HepG2 (cell line): Measurements from ENCODE around the gene POC1B. TPM values are rescaled to one million over a fixed set of nuclear protein-coding genes. Genes with fewer than 3 reads are reported as not detected.

Experiments
- CHCHD3 ChIP-seq: sonication (generic); formaldehyde crosslinking; IDR thresholded peaks from 2 replicates; pipeline ENCODE4 v1.8.0; 2022; ENCODE audit warnings: mild to moderate bottlenecking, missing genetic modification reagents, moderate library complexity
- ELF1 ChIP-seq: sonication (generic); formaldehyde crosslinking; IDR thresholded peaks from 2 replicates; pipeline ENCODE4 v1.4.0; 2020; ENCODE audit warnings: missing genetic modification reagents
- HDAC2 ChIP-seq: sonication (generic); formaldehyde crosslinking; IDR thresholded peaks from 2 replicates; pipeline ENCODE4 v1.4.0; 2020; ENCODE audit warnings: missing genetic modification reagents
- MAFG ChIP-seq: sonication (generic); formaldehyde crosslinking; IDR thresholded peaks from 2 replicates; pipeline ENCODE4 v1.5.1; 2020; ENCODE audit warnings: mild to moderate bottlenecking, missing genetic modification reagents
- MAZ ChIP-seq, 2 experiments: sonication (generic) in 1 of 2; formaldehyde crosslinking in 1 of 2; IDR thresholded peaks; 2 replicates each; pipeline versions ENCODE4 v1.5.0 to v1.6.1; 2012 to 2020; ENCODE audit warnings: low read depth in 2 of 2, mild to moderate bottlenecking in 2 of 2, borderline replicate concordance in 1 of 2, improper control_type of control experiment in 1 of 2, low read length in 1 of 2, missing genetic modification reagents in 1 of 2, moderate library complexity in 1 of 2
- MTA3 ChIP-seq: sonication (generic); formaldehyde crosslinking; IDR thresholded peaks from 2 replicates; pipeline ENCODE4 v1.4.0; 2020; ENCODE audit warnings: missing genetic modification reagents
- NFE2L1 ChIP-seq: sonication (generic); formaldehyde crosslinking; IDR thresholded peaks from 2 replicates; pipeline ENCODE4 v1.4.0; 2020; ENCODE audit warnings: missing genetic modification reagents, mild to moderate bottlenecking, borderline replicate concordance
- SP140L ChIP-seq: sonication (generic); formaldehyde crosslinking; IDR thresholded peaks from 2 replicates; pipeline ENCODE4 v1.4.0; 2020; ENCODE audit warnings: missing genetic modification reagents, borderline replicate concordance
- SP4 ChIP-seq: sonication (generic); formaldehyde crosslinking; IDR thresholded peaks from 2 replicates; pipeline ENCODE4 v1.8.1; 2023; ENCODE audit warnings: mild to moderate bottlenecking, missing genetic modification reagents
- ZBTB3 ChIP-seq: sonication (generic); formaldehyde crosslinking; IDR thresholded peaks from 2 replicates; pipeline ENCODE4 v1.4.0; 2020; ENCODE audit warnings: low read depth, mild to moderate bottlenecking, moderate library complexity, missing genetic modification reagents, borderline replicate concordance
- ZFYVE20 ChIP-seq: sonication (generic); formaldehyde crosslinking; IDR thresholded peaks from 2 replicates; pipeline ENCODE4 v1.8.0; 2023; ENCODE audit warnings: low read depth, mild to moderate bottlenecking, moderate library complexity, missing genetic modification reagents, borderline replicate concordance
- ZKSCAN1 ChIP-seq: fragments of 150-350 bp; IDR thresholded peaks from 2 replicates; pipeline ENCODE4 v1.6.1; 2014; ENCODE audit warnings: low read length
- ZNF17 ChIP-seq: sonication (generic); formaldehyde crosslinking; IDR thresholded peaks from 2 replicates; pipeline ENCODE4 v1.5.0; 2020; ENCODE audit warnings: mild to moderate bottlenecking, missing genetic modification reagents
- ZNF205 ChIP-seq: IDR thresholded peaks from 2 replicates; pipeline ENCODE4 v1.6.1; 2018; ENCODE audit warnings: missing biosample characterization, missing genetic modification reagents
- ZNF225 ChIP-seq: sonication (generic); formaldehyde crosslinking; IDR thresholded peaks from 2 replicates; pipeline ENCODE4 v1.4.0; 2020; ENCODE audit warnings: mild to moderate bottlenecking, missing genetic modification reagents
- ZNF441 ChIP-seq: sonication (generic); formaldehyde crosslinking; IDR thresholded peaks from 2 replicates; pipeline ENCODE4 v1.7.0; 2021; ENCODE audit warnings: missing genetic modification reagents, borderline replicate concordance
- ZNF468 ChIP-seq: sonication (generic); formaldehyde crosslinking; IDR thresholded peaks from 2 replicates; pipeline ENCODE4 v1.8.0; 2022; ENCODE audit warnings: mild to moderate bottlenecking, moderate library complexity, missing genetic modification reagents
- ZNF891 ChIP-seq: sonication (generic); formaldehyde crosslinking; IDR thresholded peaks from 2 replicates; pipeline ENCODE4 v1.5.0; 2020; ENCODE audit warnings: mild to moderate bottlenecking, missing genetic modification reagents
- ZSCAN20 ChIP-seq: sonication (generic); formaldehyde crosslinking; IDR thresholded peaks from 2 replicates; pipeline ENCODE4 v1.4.0; 2020; ENCODE audit warnings: missing genetic modification reagents, mild to moderate bottlenecking, borderline replicate concordance
- ZSCAN25 ChIP-seq: sonication (generic); formaldehyde crosslinking; IDR thresholded peaks from 2 replicates; pipeline ENCODE4 v1.8.0; 2022; ENCODE audit warnings: mild to moderate bottlenecking, missing genetic modification reagents
- polyA plus RNA-seq, 8 experiments: library from polyadenylated mRNA; depleted of rRNA in 3 of 8; stranded (reverse) in 7 of 8; unstranded in 1 of 8; fragments of >200 nt; fragmentation: Illumina TruSeq in 4 of 8; extraction: Trizol in 4 of 8; gene quantifications; 2 replicates each; pipeline versions ENCODE4 v1.2.1 to v1.2.3, GENCODE V29; 2011 to 2016; ENCODE audit warnings: low read depth in 4 of 8, missing spikeins in 1 of 8, mixed read lengths in 1 of 8; ENCODE audit not compliant: insufficient read depth in 1 of 8
- total RNA-seq, 5 experiments: library from RNA; depleted of rRNA; stranded (reverse); fragments of >200 nt; fragmentation: Illumina TruSeq; extraction: Trizol; gene quantifications; 2 replicates each; pipeline ENCODE4 v1.2.3, GENCODE V29; 2016; ENCODE audit warnings: low read depth in 1 of 5
- TF ChIP-seq, protein P1 (sequence below): sonication (generic); formaldehyde crosslinking; IDR thresholded peaks from 2 replicates; pipeline ENCODE4 v1.9.0; 2021; ENCODE audit warnings: missing genetic modification reagents, mild to moderate bottlenecking, borderline replicate concordance
- TF ChIP-seq, protein P2 (sequence below): sonication (generic); formaldehyde crosslinking; IDR thresholded peaks from 2 replicates; pipeline ENCODE4 v1.5.1; 2020; ENCODE audit warnings: missing genetic modification reagents, mild to moderate bottlenecking, borderline replicate concordance
- TF ChIP-seq, protein P3 (sequence below): sonication (generic); formaldehyde crosslinking; conservative IDR thresholded peaks from 2 replicates; pipeline ENCODE4 v1.4.0; 2020; ENCODE audit warnings: missing genetic modification reagents
- TF ChIP-seq, protein P4 (sequence below): sonication (generic); formaldehyde crosslinking; IDR thresholded peaks from 2 replicates; pipeline ENCODE4 v1.4.0; 2020; ENCODE audit warnings: missing genetic modification reagents

The POC1B gene
- total and polyA plus RNA-seq, 2 of the 13 experiments (the other 11 are each of a cell fraction or from before 2014, with no cell fraction given): 9.3 to 11.0 TPM

DNA sequence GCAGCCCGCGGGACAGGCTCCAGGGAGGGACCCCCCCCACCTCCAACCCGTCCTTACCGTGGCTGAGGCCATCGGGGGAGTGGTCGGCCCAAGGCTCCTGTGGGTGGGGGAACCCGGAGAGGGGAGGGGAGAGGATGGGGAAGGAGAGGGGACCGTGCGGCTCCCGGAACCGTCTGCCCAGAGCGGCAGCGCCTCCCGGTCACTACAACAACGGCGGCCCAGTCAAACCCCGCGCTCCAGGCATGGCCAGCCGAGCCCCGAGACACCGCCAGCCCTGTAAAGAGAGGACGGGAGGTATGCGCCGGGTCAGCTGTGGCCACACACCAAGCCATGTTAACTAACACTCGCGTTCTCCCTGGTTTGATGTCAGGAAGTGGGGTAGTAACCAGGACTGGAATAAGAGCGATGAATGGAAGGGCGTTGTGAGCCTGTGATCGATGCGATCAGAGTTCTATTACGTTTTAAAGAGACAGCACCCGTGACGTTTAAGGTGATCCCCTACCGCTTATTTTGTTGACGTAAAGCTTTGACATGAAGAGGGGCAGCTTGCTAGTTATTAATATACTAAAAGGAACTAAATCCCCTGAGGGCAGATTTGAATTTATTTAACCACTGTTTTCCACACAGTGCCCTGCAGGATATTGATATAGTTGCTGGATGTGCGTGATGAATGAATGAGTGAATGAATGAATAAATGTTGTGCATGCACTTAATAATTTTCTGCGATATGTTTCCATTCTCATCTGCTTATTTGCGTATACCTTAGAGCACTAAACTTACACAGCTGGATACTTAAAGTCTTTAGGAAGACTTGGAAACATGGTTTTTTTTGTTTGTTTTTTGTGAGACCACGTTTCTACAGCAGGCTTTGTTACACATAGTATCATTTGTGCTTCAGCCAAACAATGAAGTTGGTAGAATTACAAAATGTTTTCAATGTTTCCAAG is at the start of gene POC1B (continued):
- no peak for TF ChIP-seq ZNF891 (CRISPR knock-in tag)
- TF ChIP-seq ZNF205: peak; percentile 72; the same call in 1 of the 2 replicates
- no peak for TF ChIP-seq ZBTB3 (CRISPR knock-in tag)
- TF ChIP-seq NFE2L1 (CRISPR knock-in tag): no peak
- TF ChIP-seq SP140L (CRISPR knock-in tag): no peak
- no peak for TF ChIP-seq MAFG (CRISPR knock-in tag)
- TF ChIP-seq ELF1: peak; percentile 73
- TF ChIP-seq, protein P1, sequence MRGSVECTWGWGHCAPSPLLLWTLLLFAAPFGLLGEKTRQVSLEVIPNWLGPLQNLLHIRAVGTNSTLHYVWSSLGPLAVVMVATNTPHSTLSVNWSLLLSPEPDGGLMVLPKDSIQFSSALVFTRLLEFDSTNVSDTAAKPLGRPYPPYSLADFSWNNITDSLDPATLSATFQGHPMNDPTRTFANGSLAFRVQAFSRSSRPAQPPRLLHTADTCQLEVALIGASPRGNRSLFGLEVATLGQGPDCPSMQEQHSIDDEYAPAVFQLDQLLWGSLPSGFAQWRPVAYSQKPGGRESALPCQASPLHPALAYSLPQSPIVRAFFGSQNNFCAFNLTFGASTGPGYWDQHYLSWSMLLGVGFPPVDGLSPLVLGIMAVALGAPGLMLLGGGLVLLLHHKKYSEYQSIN (CRISPR knock-in tag): no peak
- TF ChIP-seq, protein P2, sequence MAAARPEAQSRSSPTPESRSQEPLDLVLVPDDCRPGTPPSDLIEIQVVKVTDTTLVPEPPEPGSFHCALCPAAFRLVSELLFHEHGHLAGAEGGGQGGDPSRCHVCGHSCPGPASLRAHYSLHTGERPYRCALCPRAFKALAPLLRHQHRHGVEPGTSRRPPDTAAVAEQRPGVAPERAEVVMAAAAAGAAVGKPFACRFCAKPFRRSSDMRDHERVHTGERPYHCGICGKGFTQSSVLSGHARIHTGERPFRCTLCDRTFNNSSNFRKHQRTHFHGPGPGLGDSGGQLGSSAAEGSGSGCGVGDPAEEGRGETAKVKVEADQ: no peak
- no peak for TF ChIP-seq ZKSCAN1
- TF ChIP-seq ZNF225 (CRISPR knock-in tag): no peak; the same call in 1 of the 2 replicates
- TF ChIP-seq ZNF17 (CRISPR knock-in tag): no peak
- TF ChIP-seq ZSCAN20 (CRISPR knock-in tag): no peak
- peak; percentile 72 for TF ChIP-seq HDAC2 (CRISPR knock-in tag)
- no peak; the same call in 1 of the 2 replicates for TF ChIP-seq ZSCAN25
- no peak for TF ChIP-seq CHCHD3 (CRISPR knock-in tag)
- TF ChIP-seq ZNF468 (CRISPR knock-in tag): no peak
- no peak for TF ChIP-seq SP4
- no peak for TF ChIP-seq MAZ (IDR thresholded peaks at IDR 0.05; ENCODE audit: borderline replicate concordance, low read depth, low read length)
- TF ChIP-seq MAZ (CRISPR knock-in tag; IDR thresholded peaks at IDR 0.05; ENCODE audit: low read depth): no peak
- TF ChIP-seq, protein P3, sequence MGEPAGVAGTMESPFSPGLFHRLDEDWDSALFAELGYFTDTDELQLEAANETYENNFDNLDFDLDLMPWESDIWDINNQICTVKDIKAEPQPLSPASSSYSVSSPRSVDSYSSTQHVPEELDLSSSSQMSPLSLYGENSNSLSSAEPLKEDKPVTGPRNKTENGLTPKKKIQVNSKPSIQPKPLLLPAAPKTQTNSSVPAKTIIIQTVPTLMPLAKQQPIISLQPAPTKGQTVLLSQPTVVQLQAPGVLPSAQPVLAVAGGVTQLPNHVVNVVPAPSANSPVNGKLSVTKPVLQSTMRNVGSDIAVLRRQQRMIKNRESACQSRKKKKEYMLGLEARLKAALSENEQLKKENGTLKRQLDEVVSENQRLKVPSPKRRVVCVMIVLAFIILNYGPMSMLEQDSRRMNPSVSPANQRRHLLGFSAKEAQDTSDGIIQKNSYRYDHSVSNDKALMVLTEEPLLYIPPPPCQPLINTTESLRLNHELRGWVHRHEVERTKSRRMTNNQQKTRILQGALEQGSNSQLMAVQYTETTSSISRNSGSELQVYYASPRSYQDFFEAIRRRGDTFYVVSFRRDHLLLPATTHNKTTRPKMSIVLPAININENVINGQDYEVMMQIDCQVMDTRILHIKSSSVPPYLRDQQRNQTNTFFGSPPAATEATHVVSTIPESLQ (CRISPR knock-in tag): no peak
- TF ChIP-seq MTA3 (CRISPR knock-in tag): no peak
- TF ChIP-seq ZNF441 (CRISPR knock-in tag): peak; percentile 18; the same call in 1 of the 2 replicates
- no peak for TF ChIP-seq ZFYVE20
- TF ChIP-seq, protein P4, sequence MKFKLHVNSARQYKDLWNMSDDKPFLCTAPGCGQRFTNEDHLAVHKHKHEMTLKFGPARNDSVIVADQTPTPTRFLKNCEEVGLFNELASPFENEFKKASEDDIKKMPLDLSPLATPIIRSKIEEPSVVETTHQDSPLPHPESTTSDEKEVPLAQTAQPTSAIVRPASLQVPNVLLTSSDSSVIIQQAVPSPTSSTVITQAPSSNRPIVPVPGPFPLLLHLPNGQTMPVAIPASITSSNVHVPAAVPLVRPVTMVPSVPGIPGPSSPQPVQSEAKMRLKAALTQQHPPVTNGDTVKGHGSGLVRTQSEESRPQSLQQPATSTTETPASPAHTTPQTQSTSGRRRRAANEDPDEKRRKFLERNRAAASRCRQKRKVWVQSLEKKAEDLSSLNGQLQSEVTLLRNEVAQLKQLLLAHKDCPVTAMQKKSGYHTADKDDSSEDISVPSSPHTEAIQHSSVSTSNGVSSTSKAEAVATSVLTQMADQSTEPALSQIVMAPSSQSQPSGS (CRISPR knock-in tag): 0 out of 2 replicates have a peak, but pooled peaks have one; percentile 63
